ENCODE data around the gene MBTPS1.
A peak's percentile ranks its signal among the peaks of the same experiment; 100 is the strongest.
"Not testable (repeated sequence)": the region's sequence is repeated elsewhere in the genome, so short reads cannot be mapped to it uniquely, and the experiment has no call there.

Gene MBTPS1

GRCh38 chr16:84119368-84119767 is 2.6 kb upstream of the MBTPS1 start:
- no peak overlapping the region for H3K9ac ChIP-seq (ENCODE audit: low read length)
- H4K20me1 ChIP-seq (ENCODE audit: insufficient read depth, low read length): no peaks in the 10 kb centered on the region
- no peaks in the 10 kb centered on the region for H3K9me3 ChIP-seq (ENCODE audit: low read length)
- H3K79me2 ChIP-seq (ENCODE audit: insufficient read depth, low read length): peaks cover 18% of the 10 kb centered on the region
- no peaks in the 10 kb centered on the region for H3K27me3 ChIP-seq (ENCODE audit: insufficient read depth, low read length)
- no peak overlapping the region for H3K4me2 ChIP-seq (ENCODE audit: low read length)
- peaks cover 20% of the 10 kb centered on the region for H3K4me1 ChIP-seq (ENCODE audit: insufficient read depth, low read length, severe bottlenecking)
- peaks cover 7% of the 10 kb centered on the region for H3K36me3 ChIP-seq (ENCODE audit: insufficient read depth, low read length)
- H3K27ac ChIP-seq (ENCODE audit: low read depth, low read length, poor library complexity, severe bottlenecking): no peak overlapping the region
- no peak overlapping the region for H2AFZ ChIP-seq (ENCODE audit: low read length)
- H3K4me3 ChIP-seq (ENCODE audit: low read depth, low read length, poor library complexity, severe bottlenecking): no peak overlapping the region
- TF ChIP-seq CTCF (IDR thresholded peaks at IDR 0.05; ENCODE audit: low read length) (no peak), EZH2 (IDR thresholded peaks at IDR 0.05; ENCODE audit: borderline replicate concordance, low read length) (no peak)
- no peaks in the 10 kb centered on the region for H3F3A ChIP-seq (ENCODE audit: insufficient read depth, low read length)
- no peaks in the 10 kb centered on the region for H3K9me2 ChIP-seq (ENCODE audit: low read depth, low read length)

- H3K9me3 ChIP-seq (ENCODE audit: low read length); H3K4me3 ChIP-seq (ENCODE audit: low read depth, low read length, poor library complexity, severe bottlenecking); H3K9me2 ChIP-seq (ENCODE audit: low read depth, low read length); H3F3A ChIP-seq (ENCODE audit: insufficient read depth, low read length); H3K9ac ChIP-seq (ENCODE audit: low read length); H2AFZ ChIP-seq (ENCODE audit: low read length); H3K27me3 ChIP-seq (ENCODE audit: insufficient read depth, low read length); H3K36me3 ChIP-seq (ENCODE audit: insufficient read depth, low read length); H3K27ac ChIP-seq (ENCODE audit: low read depth, low read length, poor library complexity, severe bottlenecking); H4K20me1 ChIP-seq (ENCODE audit: insufficient read depth, low read length); H3K4me2 ChIP-seq (ENCODE audit: low read length): not testable (repeated sequence)
- Histone ChIP-seq H3K4me1 (ENCODE audit: insufficient read depth, low read length, severe bottlenecking) (peaks cover 24% of the 10 kb centered on the region), H3K79me2 (ENCODE audit: insufficient read depth, low read length) (peaks cover 28% of the 10 kb centered on the region)
Observed at GRCh38 chr16:84118315-84118714, 1.6 kb upstream of the MBTPS1 start.

GRCh38 chr16:84117494-84117843 is 727 bp upstream of the MBTPS1 start:
- Histone ChIP-seq H3K4me1 (ENCODE audit: insufficient read depth, low read length, severe bottlenecking) (peaks cover 24% of the 10 kb centered on the region), H3K27ac (ENCODE audit: low read depth, low read length, poor library complexity, severe bottlenecking) (peak overlapping the region; percentile 86), H3K79me2 (ENCODE audit: insufficient read depth, low read length) (peaks cover 34% of the 10 kb centered on the region), H3K4me3 (ENCODE audit: low read depth, low read length, poor library complexity, severe bottlenecking) (peak overlapping the region; percentile 72), H2AFZ (ENCODE audit: low read length) (no peak overlapping the region), H3K36me3 (ENCODE audit: insufficient read depth, low read length) (peaks cover 4% of the 10 kb centered on the region; the same call in 1 of the 2 replicates), H3K9me2 (ENCODE audit: low read depth, low read length) (no peaks in the 10 kb centered on the region), H4K20me1 (ENCODE audit: insufficient read depth, low read length) (no peaks in the 10 kb centered on the region), H3K27me3 (ENCODE audit: insufficient read depth, low read length) (no peaks in the 10 kb centered on the region), H3K9me3 (ENCODE audit: low read length) (no peaks in the 10 kb centered on the region), H3K9ac (ENCODE audit: low read length) (peak overlapping the region; percentile 84), H3K4me2 (ENCODE audit: low read length) (peak overlapping the region; percentile 68), H3F3A (ENCODE audit: insufficient read depth, low read length) (no peaks in the 10 kb centered on the region)
- no peak for TF ChIP-seq CTCF (IDR thresholded peaks at IDR 0.05; ENCODE audit: low read length)
- no peak for TF ChIP-seq EZH2 (IDR thresholded peaks at IDR 0.05; ENCODE audit: borderline replicate concordance, low read length)

GRCh38 chr16:84115919-84116719 is 623 bp downstream of the MBTPS1 start:
- H3K27me3 ChIP-seq (ENCODE audit: insufficient read depth, low read length): no peaks in the 10 kb centered on the region
- H3F3A ChIP-seq (ENCODE audit: insufficient read depth, low read length): no peaks in the 10 kb centered on the region
- no peaks in the 10 kb centered on the region for H4K20me1 ChIP-seq (ENCODE audit: insufficient read depth, low read length)
- no peaks in the 10 kb centered on the region for H3K9me3 ChIP-seq (ENCODE audit: low read length)
- H3K4me2 ChIP-seq (ENCODE audit: low read length): peak overlapping the region; percentile 68
- peak overlapping the region; percentile 86 for H3K27ac ChIP-seq (ENCODE audit: low read depth, low read length, poor library complexity, severe bottlenecking)
- peak overlapping the region; percentile 84 for H3K9ac ChIP-seq (ENCODE audit: low read length)
- no peaks in the 10 kb centered on the region for H3K9me2 ChIP-seq (ENCODE audit: low read depth, low read length)
- TF ChIP-seq CTCF (IDR thresholded peaks at IDR 0.05; ENCODE audit: low read length): no peak
- no peak for TF ChIP-seq EZH2 (IDR thresholded peaks at IDR 0.05; ENCODE audit: borderline replicate concordance, low read length)
- 0 out of 2 replicates have a peak, but pooled peaks cover 3% of the 10 kb centered on the region for H3K36me3 ChIP-seq (ENCODE audit: insufficient read depth, low read length)
- peaks cover 48% of the 10 kb centered on the region for H3K79me2 ChIP-seq (ENCODE audit: insufficient read depth, low read length)
- peaks cover 35% of the 10 kb centered on the region for H3K4me1 ChIP-seq (ENCODE audit: insufficient read depth, low read length, severe bottlenecking)
- H2AFZ ChIP-seq (ENCODE audit: low read length): no peak overlapping the region
- H3K4me3 ChIP-seq (ENCODE audit: low read depth, low read length, poor library complexity, severe bottlenecking): peak overlapping the region; percentile 72

- H3F3A ChIP-seq (ENCODE audit: insufficient read depth, low read length); H3K9ac ChIP-seq (ENCODE audit: low read length); H4K20me1 ChIP-seq (ENCODE audit: insufficient read depth, low read length); H3K27me3 ChIP-seq (ENCODE audit: insufficient read depth, low read length); H3K36me3 ChIP-seq (ENCODE audit: insufficient read depth, low read length); H3K9me2 ChIP-seq (ENCODE audit: low read depth, low read length); H3K9me3 ChIP-seq (ENCODE audit: low read length); H3K4me3 ChIP-seq (ENCODE audit: low read depth, low read length, poor library complexity, severe bottlenecking); H2AFZ ChIP-seq (ENCODE audit: low read length): not testable (repeated sequence)
- Histone ChIP-seq H3K4me1 (ENCODE audit: insufficient read depth, low read length, severe bottlenecking) (peaks cover 57% of the 10 kb centered on the region), H3K27ac (ENCODE audit: low read depth, low read length, poor library complexity, severe bottlenecking) (peak overlapping the region; percentile 35), H3K4me2 (ENCODE audit: low read length) (peak overlapping the region; percentile 26; the same call in 1 of the 2 replicates), H3K79me2 (ENCODE audit: insufficient read depth, low read length) (peaks cover 82% of the 10 kb centered on the region)
Observed at GRCh38 chr16:84111949-84112348, 4.8 kb downstream of the MBTPS1 start.

Measured in OCI-LY1 (cell line).